GM13976 (cell line): ENCODE data around the gene ZSCAN10.

Experiments
- DNase-seq: peaks from one replicate; pipeline ENCODE4 v3.0.0; 2012; ENCODE audit warnings: low spot score
- in situ Hi-C: fragments of 300-500 bp; cut with MboI; formaldehyde crosslinking; loops from one replicate; pipeline ENCODE4 v1.12.0; 2022; ENCODE audit warnings: low sequenced_read_pairs, mixed read lengths, inconsistent platforms; ENCODE audit not compliant: unreplicated experiment
- TF ChIP-seq, protein P1 (sequence below): IDR thresholded peaks from 2 replicates; pipeline ENCODE4 v1.5.1; 2012; ENCODE audit warnings: borderline replicate concordance, mild to moderate bottlenecking; ENCODE audit not compliant: insufficient read depth; ENCODE audit errors: extremely low read depth, missing control alignments, control extremely low read depth

The ZSCAN10 gene

DNA sequence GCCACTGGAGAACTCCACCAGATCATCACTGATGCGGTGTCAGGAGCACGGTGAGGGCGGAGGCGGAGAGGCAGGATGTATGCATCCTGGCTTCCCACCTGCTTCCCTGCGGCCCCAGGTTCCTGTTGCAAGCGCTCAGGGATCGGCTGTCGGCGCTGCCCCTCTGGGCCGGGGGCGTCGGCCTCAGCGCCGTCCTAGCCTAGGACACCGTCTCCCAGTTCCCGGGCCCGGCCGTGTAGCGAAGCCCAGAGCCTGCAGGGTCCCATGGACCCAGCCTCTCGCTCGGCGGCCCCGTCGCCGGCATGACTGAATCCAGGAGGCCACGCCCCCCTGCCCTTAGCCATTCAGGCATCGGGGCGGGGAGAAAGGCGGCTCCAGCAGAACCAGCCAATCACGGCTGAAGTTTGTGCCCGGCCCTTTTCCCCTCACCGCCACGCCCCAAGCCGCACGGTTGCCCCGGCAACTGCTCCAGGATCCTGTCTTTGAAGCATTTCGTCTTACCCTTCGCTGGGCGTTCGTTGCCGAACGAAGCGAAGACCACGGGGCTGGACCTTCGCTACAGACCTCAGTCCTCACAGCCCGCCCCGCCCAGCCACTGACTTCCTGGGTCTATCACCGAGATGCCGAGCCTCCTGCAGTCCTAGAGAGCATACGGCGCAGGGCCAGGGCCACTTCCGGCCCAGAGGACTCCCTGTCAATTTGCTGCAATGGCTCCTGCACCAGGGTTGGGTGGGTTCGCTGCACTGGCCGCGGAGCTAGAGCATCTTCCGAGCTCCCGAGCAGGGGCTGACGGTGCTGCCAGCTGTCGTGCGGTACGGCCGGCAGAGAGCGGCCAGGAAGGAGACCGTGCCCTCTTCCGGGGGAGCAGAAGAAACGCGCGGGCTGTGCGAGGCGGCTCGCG, 25.1 kb upstream of the ZSCAN10 start:
- in situ Hi-C loops, result loop anchor here (10.0 kb wide), 1 partner anchor 59 kb away; the partner anchor contains the start of gene IL32
- DNase-seq, result peak; percentile 97
- TF ChIP-seq, protein P1, sequence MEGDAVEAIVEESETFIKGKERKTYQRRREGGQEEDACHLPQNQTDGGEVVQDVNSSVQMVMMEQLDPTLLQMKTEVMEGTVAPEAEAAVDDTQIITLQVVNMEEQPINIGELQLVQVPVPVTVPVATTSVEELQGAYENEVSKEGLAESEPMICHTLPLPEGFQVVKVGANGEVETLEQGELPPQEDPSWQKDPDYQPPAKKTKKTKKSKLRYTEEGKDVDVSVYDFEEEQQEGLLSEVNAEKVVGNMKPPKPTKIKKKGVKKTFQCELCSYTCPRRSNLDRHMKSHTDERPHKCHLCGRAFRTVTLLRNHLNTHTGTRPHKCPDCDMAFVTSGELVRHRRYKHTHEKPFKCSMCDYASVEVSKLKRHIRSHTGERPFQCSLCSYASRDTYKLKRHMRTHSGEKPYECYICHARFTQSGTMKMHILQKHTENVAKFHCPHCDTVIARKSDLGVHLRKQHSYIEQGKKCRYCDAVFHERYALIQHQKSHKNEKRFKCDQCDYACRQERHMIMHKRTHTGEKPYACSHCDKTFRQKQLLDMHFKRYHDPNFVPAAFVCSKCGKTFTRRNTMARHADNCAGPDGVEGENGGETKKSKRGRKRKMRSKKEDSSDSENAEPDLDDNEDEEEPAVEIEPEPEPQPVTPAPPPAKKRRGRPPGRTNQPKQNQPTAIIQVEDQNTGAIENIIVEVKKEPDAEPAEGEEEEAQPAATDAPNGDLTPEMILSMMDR, result no peak

DNA sequence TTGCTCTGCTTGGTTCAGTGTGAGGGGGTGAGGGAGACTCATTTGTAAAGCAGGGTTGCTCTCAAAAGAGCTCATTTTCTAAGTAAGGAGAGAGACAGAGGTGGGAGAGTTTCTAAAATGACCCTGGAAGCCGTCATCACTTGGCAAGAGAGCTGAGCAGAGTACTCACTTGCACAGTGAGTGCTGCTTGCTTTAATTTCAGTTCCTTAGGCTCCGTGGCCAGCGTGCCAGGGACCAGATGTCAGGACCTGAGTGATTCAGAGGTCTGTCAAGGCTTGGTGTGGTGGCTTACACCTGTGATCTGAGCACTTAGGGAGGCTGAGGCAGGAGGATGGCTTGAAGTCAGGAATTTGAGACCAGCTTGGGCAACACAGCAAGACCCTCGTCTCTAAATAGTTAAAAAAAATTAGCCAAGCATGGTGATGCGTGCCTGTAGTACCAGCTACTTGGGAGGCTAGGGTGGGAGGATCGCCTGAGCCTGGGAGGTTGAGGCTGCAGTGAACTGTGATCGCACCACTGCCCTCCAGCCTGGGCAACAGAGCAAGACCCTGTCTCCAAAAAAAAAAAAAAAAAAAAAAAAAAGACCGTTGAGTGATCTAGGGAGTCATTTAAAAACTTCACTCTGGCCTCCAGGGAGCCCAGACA, 24.0 kb upstream of the ZSCAN10 start:
- in situ Hi-C loops, result loop anchor here (10.0 kb wide), 1 partner anchor 58 kb away; the partner anchor contains the start of gene IL32
- TF ChIP-seq, protein P1, result no peak
- DNase-seq, result no peak

GRCh38 chr16:3121851-3122467, 22.9 kb upstream of the ZSCAN10 start:
- DNase-seq, result no peak
- in situ Hi-C loops, result loop anchor here (10.0 kb wide), 1 partner anchor 57 kb away; the partner anchor contains the start of gene IL32
- TF ChIP-seq, protein P1, result no peak

DNA sequence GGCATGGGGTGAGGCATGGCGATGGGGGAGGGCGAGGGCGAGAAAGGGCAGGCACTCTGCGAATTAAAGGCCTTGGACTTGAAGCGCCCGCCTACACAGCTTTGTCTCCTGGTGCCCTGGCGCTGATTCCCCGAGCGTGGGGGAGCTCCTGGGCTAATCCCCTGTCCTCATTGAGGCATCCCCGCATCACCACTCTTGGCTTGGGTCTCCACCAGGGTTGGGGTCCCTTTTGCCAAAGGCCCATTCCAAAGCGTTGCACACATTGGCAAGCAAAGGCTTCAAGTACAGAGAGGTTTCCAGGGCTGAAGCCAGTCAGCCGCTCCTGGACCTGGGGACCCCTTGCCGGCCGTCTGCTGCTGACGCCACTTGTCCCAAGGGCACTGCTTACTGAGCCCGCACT, 21.3 kb upstream of the ZSCAN10 start:
- in situ Hi-C loops, result loop anchor here (10.0 kb wide), 1 partner anchor 56 kb away; the partner anchor contains the start of gene IL32
- TF ChIP-seq, protein P1, result no peak
- no peak for DNase-seq

- TF ChIP-seq, protein P1, result no peak
- DNase-seq, result no peak
- in situ Hi-C loops, result loop anchor here (10.0 kb wide), 1 partner anchor 55 kb away; the partner anchor contains the start of gene IL32
Measured at GRCh38 chr16:3119701-3120408, 20.8 kb upstream of the ZSCAN10 start.

GRCh38 chr16:3119286-3119685, 20.2 kb upstream of the ZSCAN10 start:
- TF ChIP-seq, protein P1, result no peak
- in situ Hi-C loops, result no loop called here
- DNase-seq, result no peak
